ENCODE results near the gene CENPB. TPM values are rescaled to one million over a fixed set of nuclear protein-coding genes. Genes with fewer than 3 reads are reported as not detected.

CENPB gene
- total and polyA plus RNA-seq, 10 of the 15 experiments (the other 5 are each of a cell fraction or from before 2014, with no cell fraction given), result 0.16 to 71.2 (median 14.0) TPM

DNA sequence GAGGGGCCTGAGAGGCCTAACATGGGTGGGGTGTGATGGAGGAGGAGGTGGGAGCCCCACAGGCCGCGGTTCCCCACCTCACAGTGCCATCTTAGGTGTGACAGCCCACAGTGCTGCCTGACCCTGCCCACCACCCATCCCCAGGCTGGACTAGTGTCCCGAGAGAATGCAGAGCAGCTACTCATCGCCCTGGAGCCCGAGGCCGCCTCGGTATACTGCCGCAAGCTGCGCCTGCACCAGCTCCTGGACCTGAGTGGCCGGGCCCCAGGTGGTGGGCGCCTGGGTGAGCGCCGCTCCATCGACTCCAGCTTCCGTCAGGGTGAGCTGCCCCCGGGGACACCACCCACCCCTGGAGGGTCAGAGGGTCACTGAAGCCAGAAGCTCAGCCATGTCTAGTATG is 38.5 kb downstream of the CENPB start:
- Histone ChIP-seq H3K4me2 (ENCODE audit: control insufficient read depth, insufficient read depth) (no peak overlapping the region), H3K4me1 (ENCODE audit: control insufficient read depth, insufficient read depth, low read length) (no peaks in the 10 kb centered on the region), H2AFZ (ENCODE audit: control insufficient read depth, low read depth, low read length) (no peak overlapping the region), H3K9me3 (replicated peaks; ENCODE audit: control insufficient read depth, insufficient read depth, low read length) (no peaks in the 10 kb centered on the region), H3K79me2 (ENCODE audit: control insufficient read depth, insufficient read depth, low read length) (no peaks in the 10 kb centered on the region), H3K36me3 (ENCODE audit: control insufficient read depth in 2 of 2, insufficient read depth in 2 of 2, low read length in 1 of 2) (no peaks in the 10 kb centered on the region), H3K27me3 (replicated peaks in 1 of 2; ENCODE audit: control insufficient read depth in 2 of 2, insufficient read depth in 2 of 2, low read length in 1 of 2) (no peaks in the 10 kb centered on the region), H3K9ac (ENCODE audit: control insufficient read depth, insufficient read depth, low read length) (no peak overlapping the region), H4K20me1 (ENCODE audit: control insufficient read depth, insufficient read depth) (no peaks in the 10 kb centered on the region), H3K27ac (ENCODE audit: control insufficient read depth, insufficient read depth) (no peak overlapping the region), H3K4me3 (no peak overlapping the region)
- ATAC-seq (no peak), DNase-seq (ENCODE audit: low read depth, low spot score) (no peak), FAIRE-seq (no peak)
- BruUV-seq (replicated peaks), result no TSS peak
- in situ Hi-C loops (cut with MboI) (no loop called here), intact Hi-C loops (cut with micrococcal nuclease; ENCODE audit: unreplicated experiment) (loop anchor here (2.0 kb wide), 2 partner anchors 31 to 73 kb away; partner anchors contain the start of gene AP5S1)
- 65% methylated on average over 15 of the region's 16 CpGs for WGBS (ENCODE audit: insufficient coverage, insufficient replicate concordance, low lambda C conversion rate, missing lambda C conversion rate)
- ChIA-PET POLR2A (no interaction called here), RAD21 (ENCODE audit: unreplicated experiment) (no interaction called here), SMC1A (ENCODE audit: uncharacterized antibody, unreplicated experiment) (interaction anchor here (1.0 to 1.5 kb wide), 2 partner anchors 9 to 20 kb away, joined by 3 to 6 read pairs; partner anchors contain the start of gene ADISSP), CTCF (interaction anchor here (1.2 to 1.5 kb wide), 3 partner anchors 9 to 71 kb away, joined by 3 to 7 read pairs (median 4); partner anchors contain the start of gene ADISSP)
- no peak for TF ChIP-seq HDAC2 (IDR thresholded peaks at IDR 0.05)
- TF ChIP-seq MEF2A (IDR thresholded peaks at IDR 0.05; ENCODE audit: insufficient read depth, low read depth, low read length), result no peak
- TF ChIP-seq ZNF217 (IDR thresholded peaks at IDR 0.05), result no peak
- TF ChIP-seq, protein P1, sequence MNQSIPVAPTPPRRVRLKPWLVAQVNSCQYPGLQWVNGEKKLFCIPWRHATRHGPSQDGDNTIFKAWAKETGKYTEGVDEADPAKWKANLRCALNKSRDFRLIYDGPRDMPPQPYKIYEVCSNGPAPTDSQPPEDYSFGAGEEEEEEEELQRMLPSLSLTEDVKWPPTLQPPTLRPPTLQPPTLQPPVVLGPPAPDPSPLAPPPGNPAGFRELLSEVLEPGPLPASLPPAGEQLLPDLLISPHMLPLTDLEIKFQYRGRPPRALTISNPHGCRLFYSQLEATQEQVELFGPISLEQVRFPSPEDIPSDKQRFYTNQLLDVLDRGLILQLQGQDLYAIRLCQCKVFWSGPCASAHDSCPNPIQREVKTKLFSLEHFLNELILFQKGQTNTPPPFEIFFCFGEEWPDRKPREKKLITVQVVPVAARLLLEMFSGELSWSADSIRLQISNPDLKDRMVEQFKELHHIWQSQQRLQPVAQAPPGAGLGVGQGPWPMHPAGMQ (IDR thresholded peaks at IDR 0.05; ENCODE audit: borderline replicate concordance), result no peak
- no peak for TF ChIP-seq SMARCA5 (IDR thresholded peaks at IDR 0.05)
- no peak for TF ChIP-seq POLR2AphosphoS2 (IDR thresholded peaks at IDR 0.05; ENCODE audit: low read depth, low read length)
- TF ChIP-seq JUND (IDR thresholded peaks at IDR 0.05; ENCODE audit: low read depth, low read length), result no peak
- no peak for TF ChIP-seq GATAD2B (conservative IDR thresholded peaks at IDR 0.05; ENCODE audit: low read depth)
- no peak for TF ChIP-seq IKZF2 (IDR thresholded peaks at IDR 0.05)
- no peak for TF ChIP-seq FOXM1 (IDR thresholded peaks at IDR 0.05; ENCODE audit: low read depth, low read length)
- TF ChIP-seq CREM (IDR thresholded peaks at IDR 0.05; ENCODE audit: low read depth), result no peak
- no peak for TF ChIP-seq KDM1A (IDR thresholded peaks at IDR 0.05; ENCODE audit: borderline replicate concordance)
- no peak for TF ChIP-seq BCLAF1 (IDR thresholded peaks at IDR 0.05)
- no peak for TF ChIP-seq SIN3A (IDR thresholded peaks at IDR 0.05; ENCODE audit: low read depth, low read length)
- no peak for TF ChIP-seq ZSCAN29 (IDR thresholded peaks at IDR 0.05)
